SHP77 treated with DMSO at 0.1 percent for 48 hours (cell line): ENCODE data around the gene CFP.
A peak's percentile ranks its signal among the peaks of the same experiment; 100 is the strongest.
"Not testable (repeated sequence)": the region's sequence is repeated elsewhere in the genome, so short reads cannot be mapped to it uniquely, and the experiment has no call there.

Source experiments
- DNase-seq: peaks from one replicate; lab custom pipeline; 2025; lab: John Stamatoyannopoulos, UW

CFP gene

GRCh38 chrX:47603125-47603524, 26.6 kb downstream of the CFP start:
- not testable (repeated sequence) for DNase-seq

- no peak for DNase-seq
Measured at GRCh38 chrX:47597222-47597621, 32.5 kb downstream of the CFP start.

- no peak for DNase-seq
Measured at GRCh38 chrX:47596256-47596655, 33.5 kb downstream of the CFP start.

GRCh38 chrX:47595716-47596251, 33.9 kb downstream of the CFP start:
- no peak for DNase-seq

- DNase-seq: no peak
Measured at GRCh38 chrX:47593522-47593921, 36.2 kb downstream of the CFP start.

- DNase-seq: no peak
Measured at GRCh38 chrX:47590984-47591383, 38.7 kb downstream of the CFP start.

GRCh38 chrX:47587906-47588735, 41.6 kb downstream of the CFP start:
- no peak for DNase-seq

- DNase-seq: no peak
Measured at GRCh38 chrX:47587091-47587891, 42.4 kb downstream of the CFP start.

GRCh38 chrX:47586043-47586787, 43.5 kb downstream of the CFP start:
- DNase-seq: no peak

- no peak for DNase-seq
Measured at GRCh38 chrX:47585273-47585672, 44.5 kb downstream of the CFP start.

- DNase-seq: no peak
Measured at GRCh38 chrX:47584714-47585113, 45.0 kb downstream of the CFP start.

GRCh38 chrX:47583240-47583861, 46.4 kb downstream of the CFP start:
- DNase-seq: no peak

- DNase-seq: peak; percentile 8
Measured at GRCh38 chrX:47581731-47582647, 47.7 kb downstream of the CFP start, which contains the start of gene TIMP1. TSS of gene TIMP1 (plus strand) at chrX:47582436. CDS start at chrX:47583416, 980 bp downstream.

GRCh38 chrX:47579537-47579936, 50.2 kb downstream of the CFP start:
- DNase-seq: no peak

GRCh38 chrX:47578692-47579091, 51.0 kb downstream of the CFP start:
- DNase-seq: no peak

- no peak for DNase-seq
Measured at GRCh38 chrX:47577901-47578300, 51.8 kb downstream of the CFP start.

GRCh38 chrX:47577424-47577823, 52.3 kb downstream of the CFP start:
- DNase-seq: no peak

GRCh38 chrX:47576021-47576898, 53.5 kb downstream of the CFP start:
- no peak for DNase-seq

- no peak for DNase-seq
Measured at GRCh38 chrX:47574547-47575301, 55.0 kb downstream of the CFP start.
